Progenitor cell of endocrine pancreas (in vitro differentiated cells): ENCODE data around the gene RNF4. TPM values are rescaled to one million over a fixed set of nuclear protein-coding genes. Genes with fewer than 3 reads are reported as not detected.
"Not testable (repeated sequence)": the region's sequence is repeated elsewhere in the genome, so short reads cannot be mapped to it uniquely, and the experiment has no call there.

Source experiments
- DNase-seq: peaks from one replicate; pipeline ENCODE4 v3.0.0; 2021; ENCODE audit warnings: low spot score; ENCODE audit not compliant: unreplicated experiment
- H3K27ac Mint-ChIP-seq: 2 replicates; pipeline ENCODE4 v1.8.0; 2021; ENCODE audit warnings: mild to moderate bottlenecking, moderate library complexity, mixed read lengths
- H3K27me3 Mint-ChIP-seq: 2 replicates; pipeline ENCODE4 v1.8.0; 2021; ENCODE audit warnings: mixed read lengths
- H3K36me3 Mint-ChIP-seq: 2 replicates; pipeline ENCODE4 v1.8.0; 2022; ENCODE audit warnings: mixed read lengths; ENCODE audit not compliant: insufficient read depth
- H3K4me1 Mint-ChIP-seq: 2 replicates; pipeline ENCODE4 v1.8.0; 2021; ENCODE audit warnings: low read depth, mixed read lengths
- H3K4me3 Mint-ChIP-seq: 2 replicates; pipeline ENCODE4 v1.8.0; 2021; ENCODE audit warnings: low read depth, mild to moderate bottlenecking, moderate library complexity, mixed read lengths
- H3K9me3 Mint-ChIP-seq: 2 replicates; pipeline ENCODE4 v1.8.0; 2021; ENCODE audit warnings: low read depth, mixed read lengths
- CTCF ChIP-seq: fragments of 200-600 bp; sonication (generic); IDR thresholded peaks from one replicate; pipeline ENCODE4 v1.5.0; 2021; ENCODE audit warnings: antibody characterized with exemption, mild to moderate bottlenecking; ENCODE audit not compliant: unreplicated experiment
- total RNA-seq: library from RNA; stranded (reverse); gene quantifications from 2 replicates; pipeline ENCODE4 v1.2.1, GENCODE V29; 2021

Gene RNF4
- total RNA-seq, 1 donor from 2014 or later: 44.2 TPM

DNA sequence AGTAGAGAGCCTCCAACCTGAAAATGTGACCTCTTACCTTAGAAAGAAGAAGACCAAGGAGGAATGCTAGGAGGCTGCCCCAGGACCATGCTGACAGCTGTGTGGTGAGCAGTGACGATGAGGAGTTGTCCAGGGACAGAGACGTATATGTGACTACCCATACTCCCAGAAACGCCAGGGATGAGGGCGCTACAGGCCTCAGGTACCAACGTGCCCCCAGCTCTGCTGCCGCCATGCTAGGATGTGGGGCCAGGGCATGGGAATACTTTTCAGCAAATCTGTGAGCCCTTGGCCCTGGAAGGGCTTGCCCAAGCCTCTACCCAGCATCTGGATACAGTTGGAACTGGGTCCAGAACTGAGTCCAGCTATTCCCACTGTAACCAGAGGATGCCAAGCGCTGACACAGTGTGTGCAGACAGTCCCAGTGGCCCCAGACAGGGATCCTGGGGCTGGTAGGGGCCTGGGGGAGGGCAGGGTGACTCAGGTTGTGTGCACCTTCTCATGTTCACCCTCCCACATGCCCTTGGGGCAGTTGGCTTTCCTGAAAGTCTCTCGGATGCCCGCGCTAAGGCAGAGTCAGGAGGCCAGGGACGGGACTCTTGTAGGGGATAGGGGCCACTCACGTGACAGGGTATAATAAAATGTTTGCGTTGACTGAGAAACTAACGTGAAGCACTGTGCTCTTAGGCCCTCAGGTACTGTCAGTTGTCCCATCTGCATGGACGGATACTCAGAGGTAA is 43.7 kb downstream of the RNF4 start:
- H3K27ac Mint-ChIP-seq: no peak overlapping the region
- H3K9me3 Mint-ChIP-seq: no peaks in the 10 kb centered on the region
- peaks cover 14% of the 10 kb centered on the region for H3K36me3 Mint-ChIP-seq
- no peak overlapping the region for H3K4me3 Mint-ChIP-seq
- TF ChIP-seq CTCF: no peak
- peaks cover 2% of the 10 kb centered on the region for H3K4me1 Mint-ChIP-seq
- DNase-seq: no peak
- H3K27me3 Mint-ChIP-seq: no peaks in the 10 kb centered on the region

GRCh38 chr4:2514193-2514592 is 45.3 kb downstream of the RNF4 start:
- H3K27me3 Mint-ChIP-seq, H3K4me3 Mint-ChIP-seq, H3K9me3 Mint-ChIP-seq, H3K4me1 Mint-ChIP-seq, DNase-seq, H3K27ac Mint-ChIP-seq: not testable (repeated sequence)
- peaks cover 14% of the 10 kb centered on the region for H3K36me3 Mint-ChIP-seq

GRCh38 chr4:2514944-2515343 is 46.0 kb downstream of the RNF4 start:
- peaks cover 14% of the 10 kb centered on the region for H3K36me3 Mint-ChIP-seq
- not testable (repeated sequence) for H3K9me3 Mint-ChIP-seq, DNase-seq, H3K4me1 Mint-ChIP-seq, H3K4me3 Mint-ChIP-seq, H3K27me3 Mint-ChIP-seq, H3K27ac Mint-ChIP-seq

GRCh38 chr4:2515830-2516550 is 47.1 kb downstream of the RNF4 start:
- Mint-ChIP-seq H3K36me3 (peaks cover 14% of the 10 kb centered on the region), H3K27me3 (no peaks in the 10 kb centered on the region), H3K4me1 (no peaks in the 10 kb centered on the region), H3K9me3 (no peaks in the 10 kb centered on the region), H3K4me3 (no peak overlapping the region), H3K27ac (peak overlapping the region; percentile 30)
- DNase-seq: no peak
- no peak for TF ChIP-seq CTCF

- Mint-ChIP-seq H3K27me3 (no peaks in the 10 kb centered on the region), H3K9me3 (no peaks in the 10 kb centered on the region), H3K4me3 (no peak overlapping the region), H3K4me1 (no peaks in the 10 kb centered on the region), H3K27ac (peak overlapping the region; percentile 80), H3K36me3 (peaks cover 14% of the 10 kb centered on the region)
- no peak for DNase-seq
- TF ChIP-seq CTCF: no peak
Observed at GRCh38 chr4:2516635-2517034, 47.7 kb downstream of the RNF4 start.

- no peaks in the 10 kb centered on the region for H3K9me3 Mint-ChIP-seq
Observed at GRCh38 chr4:2526559-2526958, 57.7 kb downstream of the RNF4 start.

More at GRCh38 chr4:2526559-2526958, 57.7 kb downstream of the RNF4 start:
- Mint-ChIP-seq H3K4me1 (no peaks in the 10 kb centered on the region), H3K27ac (no peak overlapping the region), H3K4me3 (no peak overlapping the region), H3K27me3 (no peaks in the 10 kb centered on the region), H3K36me3 (no peaks in the 10 kb centered on the region)
- DNase-seq: no peak
- no peak for TF ChIP-seq CTCF
